Endodermal cell (in vitro differentiated cells): ENCODE measurements around the gene TIAM2. TPM values are rescaled to one million over a fixed set of nuclear protein-coding genes. Genes with fewer than 3 reads are reported as not detected.

Experiments
- DNase-seq: peaks from one replicate; pipeline ENCODE4 v3.0.0-alpha.2; 2017
- H3K27ac ChIP-seq: 2 replicates; pipeline ENCODE4 v1.5.1; 2013; ENCODE audit warnings: mild to moderate bottlenecking, low read depth, low read length, moderate library complexity
- H3K27me3 ChIP-seq: 2 replicates; pipeline ENCODE4 v1.6.1; 2013; ENCODE audit warnings: mild to moderate bottlenecking, low read length, moderate library complexity; ENCODE audit not compliant: insufficient read depth, control insufficient read depth, poor library complexity, severe bottlenecking
- H3K36me3 ChIP-seq: 2 replicates; pipeline ENCODE4 v1.7.0; 2013; ENCODE audit warnings: mild to moderate bottlenecking, low read length, moderate library complexity; ENCODE audit not compliant: control insufficient read depth, insufficient read depth
- H3K4me1 ChIP-seq: one replicate; pipeline ENCODE4 v1.7.0; 2013; ENCODE audit warnings: low read length; ENCODE audit not compliant: control insufficient read depth, insufficient read depth
- H3K4me3 ChIP-seq: 2 replicates; pipeline ENCODE4 v1.5.1; 2013; ENCODE audit warnings: mild to moderate bottlenecking, low read length, moderate library complexity
- H3K9ac ChIP-seq: 2 replicates; pipeline ENCODE4 v1.6.1; 2013; ENCODE audit warnings: mild to moderate bottlenecking, low read length, moderate library complexity; ENCODE audit not compliant: poor library complexity, severe bottlenecking; ENCODE audit errors: extremely low read depth
- H3K9me3 ChIP-seq: 2 replicates; pipeline ENCODE4 v1.6.1; 2013; ENCODE audit warnings: mild to moderate bottlenecking, low read length, moderate library complexity; ENCODE audit not compliant: control insufficient read depth
- H3K27ac Mint-ChIP-seq: 2 replicates; pipeline ENCODE4 v1.8.0; 2020; ENCODE audit warnings: mixed read lengths
- H3K27me3 Mint-ChIP-seq: 2 replicates; pipeline ENCODE4 v1.8.0; 2021; ENCODE audit warnings: mild to moderate bottlenecking, mixed read lengths; ENCODE audit not compliant: insufficient read depth
- H3K36me3 Mint-ChIP-seq: 2 replicates; pipeline ENCODE4 v1.8.0; 2020; ENCODE audit warnings: low read depth, mixed read lengths
- H3K4me1 Mint-ChIP-seq: 2 replicates; pipeline ENCODE4 v1.8.0; 2020; ENCODE audit warnings: mixed read lengths
- H3K4me3 Mint-ChIP-seq: 2 replicates; pipeline ENCODE4 v1.8.0; 2020; ENCODE audit warnings: mild to moderate bottlenecking, moderate library complexity, mixed read lengths
- H3K9me3 Mint-ChIP-seq: 2 replicates; pipeline ENCODE4 v1.8.0; 2020; ENCODE audit warnings: mild to moderate bottlenecking, mixed read lengths
- CTCF ChIP-seq: fragments of 200-600 bp; sonication (generic); conservative IDR thresholded peaks from 2 replicates; pipeline ENCODE4 v1.5.0; 2021; ENCODE audit warnings: antibody characterized with exemption, mild to moderate bottlenecking
- WGBS, 2 experiments: methylation state at CpG; one replicate each; pipeline versions ENCODE4 v1.1.5 to v1.1.7; 2013; ENCODE audit warnings: missing lambda C conversion rate in 2 of 2, mixed read lengths in 1 of 2; ENCODE audit not compliant: insufficient coverage in 1 of 2, insufficient read length in 1 of 2; 5-methylcytosine and 5-hydroxymethylcytosine counted together
- long read RNA-seq, 4 experiments: library from polyadenylated mRNA in 2 of 4; library from RNA in 1 of 4; library from capped mRNA in 1 of 4; stranded (forward) in 3 of 4; unstranded in 1 of 4; transcript quantifications; one replicate each; pipeline ENCODE4 v2.0.0, GENCODE V29; 2020 to 2021; ENCODE audit warnings: inconsistent platforms in 1 of 4
- polyA plus RNA-seq, 2 experiments: library from polyadenylated mRNA; stranded (reverse); fragments of 50-300 nt; gene quantifications; one replicate each; pipeline ENCODE4 v1.2.3, GENCODE V29; 2013
- total RNA-seq, 2 donors: library from RNA; stranded (reverse); fragmentation: NEBNext Ultra II Directional in 1 of 2; extraction: Animal tissue kit (Norgen Biotek cat#: 25700) in 1 of 2; gene quantifications; 2 replicates in 1 of 2; 3 replicates in 1 of 2; pipeline ENCODE4 v1.2.1, GENCODE V29; 2021

TIAM2 gene
- 10 to 100 TPM; 15.7 to 17.5 TPM for total RNA-seq
- polyA plus RNA-seq (2013, experiment 1 of 2), result 19.0 TPM
- polyA plus RNA-seq (2013, experiment 2 of 2), result 18.6 TPM
- long read RNA-seq, experiment 1, partial matches to known transcripts, result 1 of 5 reads
- long read RNA-seq, experiment 1, other reads (novel, unspliced or antisense), result 3 of 5 reads
- long read RNA-seq, experiment 2, partial matches to known transcripts, result 3 of 13 reads
- long read RNA-seq, experiment 2, other reads (novel, unspliced or antisense), result 9 of 13 reads
- long read RNA-seq, experiment 3, partial matches to known transcripts, result 7 of 26 reads
- long read RNA-seq, experiment 3, other reads (novel, unspliced or antisense), result 18 of 26 reads
- long read RNA-seq, experiment 4, partial matches to known transcripts, result 1 of 1 reads
- long read RNA-seq, experiment 4, other reads (novel, unspliced or antisense), result 0 of 1 reads

DNA sequence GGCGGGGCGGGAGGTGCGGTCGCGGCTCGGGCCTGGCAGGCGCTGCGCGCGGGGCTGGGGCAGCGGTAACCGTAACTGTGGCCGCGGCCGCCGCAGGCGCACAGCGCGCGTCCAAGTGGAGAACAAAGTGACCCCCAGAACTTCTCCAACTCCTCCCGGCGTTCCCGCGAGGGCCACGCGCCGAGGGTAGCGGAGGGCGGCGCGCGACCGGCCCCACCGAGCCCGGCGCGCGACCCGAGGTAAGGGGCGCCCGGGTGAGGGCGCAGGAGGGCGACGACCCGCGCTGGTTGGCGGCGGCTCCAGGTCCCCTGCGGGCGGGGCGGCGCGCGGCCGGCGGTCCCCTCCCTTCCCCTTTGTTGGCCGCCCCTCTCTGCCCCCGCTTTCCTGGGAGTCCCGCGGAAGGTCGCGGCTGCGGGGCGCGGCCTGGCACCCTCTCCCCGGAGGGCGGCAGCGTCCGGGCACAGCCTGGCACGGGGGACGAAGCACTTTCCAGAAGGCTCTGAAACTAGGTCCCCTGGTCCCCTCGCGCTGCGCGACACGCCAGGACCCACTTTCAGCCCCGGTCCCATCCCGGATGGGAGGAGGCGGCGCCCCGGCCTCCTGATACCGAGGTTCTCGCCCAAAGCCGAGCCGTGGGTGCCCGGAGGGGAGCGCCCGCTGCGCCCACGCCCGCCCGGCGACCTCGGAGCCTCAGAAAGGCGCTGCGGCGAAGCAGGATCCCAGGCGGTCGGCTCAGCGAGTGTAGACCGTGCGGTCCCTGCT is at the start of gene TIAM2:
TIAM2 (plus strand) TSS at position 62 of the 762 bp plus-strand sequence. CDS start 133,909 bp downstream, outside the sequence.
- Mint-ChIP-seq H3K4me1 (peaks cover 18% of the 10 kb centered on the region), H3K27ac (peak within 1 kb of the TSS; percentile 70), H3K9me3 (no peaks in the 10 kb centered on the region), H3K27me3 (peaks cover 32% of the 10 kb centered on the region), H3K36me3 (no peaks in the 10 kb centered on the region), H3K4me3 (peak within 1 kb of the TSS; percentile 67)
- Histone ChIP-seq H3K27ac (no peak within 1 kb of the TSS), H3K4me1 (peaks cover 7% of the 10 kb centered on the region), H3K9ac (peak within 1 kb of the TSS; percentile 38), H3K27me3 (peaks cover 18% of the 10 kb centered on the region), H3K4me3 (peak within 1 kb of the TSS; percentile 83), H3K9me3 (no peaks in the 10 kb centered on the region), H3K36me3 (no peaks in the 10 kb centered on the region)
- 0 to 7% methylated on average over 3 to 102 of the region's 102 CpGs for WGBS, 2 experiments
- peak; percentile 36 for TF ChIP-seq CTCF
- peak; percentile 91 for DNase-seq

GRCh38 chr6:154950979-154951344 is 44.2 kb upstream of the TIAM2 start:
- 94 to 98% methylated on average over 6 to 7 of the region's 7 CpGs for WGBS, 2 experiments
- H3K36me3 Mint-ChIP-seq, result peaks cover 25% of the 10 kb centered on the region
- H3K27ac Mint-ChIP-seq, result no peak overlapping the region
- no peaks in the 10 kb centered on the region for H3K27me3 Mint-ChIP-seq
- Histone ChIP-seq H3K27me3 (no peaks in the 10 kb centered on the region), H3K4me1 (no peaks in the 10 kb centered on the region), H3K27ac (no peak overlapping the region), H3K4me3 (no peak overlapping the region), H3K9ac (no peak overlapping the region), H3K9me3 (no peaks in the 10 kb centered on the region), H3K36me3 (no peaks in the 10 kb centered on the region)
- H3K9me3 Mint-ChIP-seq, result no peaks in the 10 kb centered on the region
- H3K4me1 Mint-ChIP-seq, result no peaks in the 10 kb centered on the region
- no peak overlapping the region for H3K4me3 Mint-ChIP-seq
- no peak for TF ChIP-seq CTCF
- no peak for DNase-seq

DNA sequence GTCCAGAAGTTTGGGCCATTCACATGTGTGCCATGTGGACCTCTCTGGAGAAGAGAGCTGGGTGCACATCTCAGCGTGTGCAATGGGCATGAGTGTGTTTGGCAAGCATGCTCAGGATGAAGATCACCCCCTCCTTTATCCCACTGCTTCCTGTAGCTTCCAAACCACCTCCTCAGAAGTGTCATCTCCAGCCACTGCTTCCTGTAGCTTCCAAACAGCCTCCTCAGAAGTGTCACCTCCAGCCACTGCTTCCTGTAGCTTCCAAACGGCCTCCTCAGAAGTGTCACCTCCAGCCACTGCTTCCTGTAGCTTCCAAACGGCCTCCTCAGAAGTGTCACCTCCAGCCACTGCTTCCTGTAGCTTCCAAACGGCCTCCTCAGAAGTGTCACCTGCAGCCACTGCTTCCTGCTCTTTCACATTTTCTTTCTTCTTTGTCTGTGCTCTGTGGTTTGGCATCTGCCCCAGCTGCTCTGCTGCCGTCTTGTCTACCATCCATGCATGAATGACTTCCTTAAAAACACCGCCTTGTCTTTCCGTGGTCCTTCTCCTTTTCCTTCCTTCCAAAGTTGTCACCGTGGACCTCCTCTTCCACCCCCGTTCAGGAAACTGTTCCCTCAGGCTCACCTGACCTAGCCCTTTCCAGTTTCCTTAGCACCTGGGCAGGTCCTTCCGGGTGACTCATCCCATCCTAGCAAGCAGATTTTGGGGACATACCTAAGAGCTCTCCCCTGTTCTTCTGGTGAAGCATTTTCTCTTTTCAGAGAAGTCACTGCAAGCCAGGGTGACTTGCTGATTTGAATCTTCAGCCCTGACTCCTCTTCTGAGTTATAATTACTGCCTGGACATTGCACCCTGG is 43.5 kb upstream of the TIAM2 start:
- H3K4me3 Mint-ChIP-seq, result no peak overlapping the region
- peaks cover 25% of the 10 kb centered on the region for H3K36me3 Mint-ChIP-seq
- no peaks in the 10 kb centered on the region for H3K9me3 ChIP-seq
- DNase-seq, result no peak
- H3K36me3 ChIP-seq, result no peaks in the 10 kb centered on the region
- H3K27me3 Mint-ChIP-seq, result no peaks in the 10 kb centered on the region
- H3K27me3 ChIP-seq, result no peaks in the 10 kb centered on the region
- no peak for TF ChIP-seq CTCF
- H3K27ac Mint-ChIP-seq, result no peak overlapping the region
- peaks cover 1% of the 10 kb centered on the region for H3K4me1 Mint-ChIP-seq
- no peak overlapping the region for H3K27ac ChIP-seq
- WGBS, 2 experiments, result 80 to 86% methylated on average over 8 to 9 of the region's 10 CpGs
- H3K4me3 ChIP-seq, result no peak overlapping the region
- no peaks in the 10 kb centered on the region for H3K4me1 ChIP-seq
- H3K9me3 Mint-ChIP-seq, result no peaks in the 10 kb centered on the region
- H3K9ac ChIP-seq, result no peak overlapping the region
